AG09309 (cell line): ENCODE results near the gene IQCH.
"Not testable (repeated sequence)": the region's sequence is repeated elsewhere in the genome, so short reads cannot be mapped to it uniquely, and the experiment has no call there.

ENCODE experiments used
- DNase-seq: peaks from one replicate; pipeline ENCODE4 v3.0.0-alpha.2; 2010; ENCODE audit warnings: low read depth
- H3K4me3 ChIP-seq: 2 replicates; pipeline ENCODE4 v1.5.1; 2011; ENCODE audit warnings: mild to moderate bottlenecking, low read depth, low read length, moderate library complexity; ENCODE audit not compliant: control insufficient read depth
- TF ChIP-seq, protein P1 (sequence below): IDR thresholded peaks from 2 replicates; pipeline ENCODE4 v1.5.1; 2011; ENCODE audit warnings: mild to moderate bottlenecking, low read depth, low read length, inconsistent platforms; ENCODE audit not compliant: insufficient read depth, control insufficient read depth; ENCODE audit errors: missing control alignments

Gene IQCH

GRCh38 chr15:67274236-67274635, 19.6 kb downstream of the IQCH start:
- no peak overlapping the region for H3K4me3 ChIP-seq
- TF ChIP-seq, protein P1, sequence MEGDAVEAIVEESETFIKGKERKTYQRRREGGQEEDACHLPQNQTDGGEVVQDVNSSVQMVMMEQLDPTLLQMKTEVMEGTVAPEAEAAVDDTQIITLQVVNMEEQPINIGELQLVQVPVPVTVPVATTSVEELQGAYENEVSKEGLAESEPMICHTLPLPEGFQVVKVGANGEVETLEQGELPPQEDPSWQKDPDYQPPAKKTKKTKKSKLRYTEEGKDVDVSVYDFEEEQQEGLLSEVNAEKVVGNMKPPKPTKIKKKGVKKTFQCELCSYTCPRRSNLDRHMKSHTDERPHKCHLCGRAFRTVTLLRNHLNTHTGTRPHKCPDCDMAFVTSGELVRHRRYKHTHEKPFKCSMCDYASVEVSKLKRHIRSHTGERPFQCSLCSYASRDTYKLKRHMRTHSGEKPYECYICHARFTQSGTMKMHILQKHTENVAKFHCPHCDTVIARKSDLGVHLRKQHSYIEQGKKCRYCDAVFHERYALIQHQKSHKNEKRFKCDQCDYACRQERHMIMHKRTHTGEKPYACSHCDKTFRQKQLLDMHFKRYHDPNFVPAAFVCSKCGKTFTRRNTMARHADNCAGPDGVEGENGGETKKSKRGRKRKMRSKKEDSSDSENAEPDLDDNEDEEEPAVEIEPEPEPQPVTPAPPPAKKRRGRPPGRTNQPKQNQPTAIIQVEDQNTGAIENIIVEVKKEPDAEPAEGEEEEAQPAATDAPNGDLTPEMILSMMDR: no peak
- no peak for DNase-seq

- TF ChIP-seq, protein P1: no peak
- DNase-seq: no peak
- no peak overlapping the region for H3K4me3 ChIP-seq
Observed at GRCh38 chr15:67276666-67277065, 22.1 kb downstream of the IQCH start.

DNA sequence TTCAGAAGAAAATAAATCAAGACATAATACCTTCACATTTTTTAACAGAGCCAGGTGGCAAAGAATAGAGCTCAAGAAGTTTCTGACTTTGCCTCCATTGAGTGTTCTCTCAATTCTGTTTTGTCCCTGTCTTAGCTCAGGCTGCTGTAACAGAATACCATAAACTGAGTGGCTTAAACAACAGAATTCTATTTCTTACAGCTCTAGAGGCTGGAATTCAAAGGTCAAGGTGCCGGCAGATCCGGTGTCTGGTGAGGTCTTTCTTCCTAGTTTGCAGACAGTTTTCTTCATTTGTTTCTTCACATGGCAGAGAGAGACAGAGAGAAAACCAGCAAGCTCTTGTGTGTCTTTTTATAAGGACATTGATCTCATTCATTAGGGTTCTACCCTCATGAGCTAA, 25.6 kb downstream of the IQCH start:
- TF ChIP-seq, protein P1: no peak
- DNase-seq: no peak
- H3K4me3 ChIP-seq: no peak overlapping the region

DNA sequence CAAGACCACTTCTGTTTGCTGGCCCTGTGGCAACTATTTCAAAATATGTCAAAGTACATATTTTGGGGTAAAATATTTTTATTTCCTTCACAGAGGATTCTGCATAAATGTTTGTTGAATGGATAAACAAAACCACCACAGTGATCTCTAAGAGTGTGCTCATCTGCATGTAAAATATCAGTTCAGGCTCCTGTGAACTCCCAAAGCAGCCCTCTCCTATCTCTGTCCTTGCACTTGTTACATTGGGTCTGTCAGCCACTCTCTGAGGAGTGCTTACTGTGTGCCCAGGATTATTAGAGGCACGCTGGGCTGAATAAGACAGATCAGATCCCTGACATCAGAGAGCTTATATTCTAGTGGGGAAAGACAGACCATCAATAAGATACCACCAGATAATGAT, 27.1 kb downstream of the IQCH start:
- no peak for DNase-seq
- H3K4me3 ChIP-seq: no peak overlapping the region
- TF ChIP-seq, protein P1: no peak

GRCh38 chr15:67285625-67286024, 31.0 kb downstream of the IQCH start:
- DNase-seq, H3K4me3 ChIP-seq: not testable (repeated sequence)

DNA sequence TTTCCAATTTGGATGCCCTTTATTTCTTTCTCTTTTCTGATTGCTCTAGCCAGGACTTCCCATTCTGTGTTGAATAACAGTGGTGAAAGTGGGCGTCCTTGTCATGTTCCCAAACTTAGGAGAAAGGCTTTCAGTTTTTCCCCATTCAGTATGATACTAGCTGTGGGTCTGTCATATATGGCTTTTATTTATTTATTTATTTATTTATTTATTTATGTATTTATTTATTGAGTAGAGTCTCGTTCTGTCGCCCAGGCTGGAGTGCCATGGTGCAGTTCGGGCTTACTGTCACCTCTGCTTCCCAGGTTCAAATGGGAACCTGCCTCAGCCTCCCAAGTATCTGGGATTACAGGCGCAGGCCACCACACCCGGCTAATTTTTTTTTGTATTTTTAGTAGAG, 31.8 kb downstream of the IQCH start:
- not testable (repeated sequence) for DNase-seq, H3K4me3 ChIP-seq

GRCh38 chr15:67290319-67290718, 35.7 kb downstream of the IQCH start:
- H3K4me3 ChIP-seq: no peak overlapping the region
- TF ChIP-seq, protein P1: no peak
- no peak for DNase-seq

GRCh38 chr15:67296188-67296587, 41.6 kb downstream of the IQCH start:
- no peak for DNase-seq
- no peak overlapping the region for H3K4me3 ChIP-seq
- TF ChIP-seq, protein P1: no peak
